ENCODE measurements around the gene FOXO1.

FOXO1 gene

GRCh38 chr13:40508127-40508526 is 158.3 kb downstream of the FOXO1 start:
- DNase-seq (ENCODE audit: low read depth, low spot score): no peak
- H3K4me3 ChIP-seq (ENCODE audit: low read depth, low read length): no peak overlapping the region
- TF ChIP-seq CTCF (IDR thresholded peaks at IDR 0.05; ENCODE audit: insufficient read depth, low read length, missing control alignments): no peak
- POLR2A ChIA-PET: no interaction called here
- CTCF ChIA-PET: no interaction called here

GRCh38 chr13:40506592-40507446 is 159.6 kb downstream of the FOXO1 start:
- ChIA-PET POLR2A (no interaction called here), CTCF (interaction anchor here (1.0 kb wide), 1 partner anchor 37 kb away, joined by 3 read pairs; no protein-coding TSS in a partner anchor)
- TF ChIP-seq CTCF (IDR thresholded peaks at IDR 0.05; ENCODE audit: insufficient read depth, low read length, missing control alignments): no peak

More at GRCh38 chr13:40506592-40507446, 159.6 kb downstream of the FOXO1 start:
- H3K4me3 ChIP-seq (ENCODE audit: low read depth, low read length): no peak overlapping the region
- no peak for DNase-seq (ENCODE audit: low read depth, low spot score)
